Nephron (organoid): ENCODE measurements around the gene CDC42SE2.

ENCODE experiments used
- H3K27ac Mint-ChIP-seq, 3 experiments: 2 replicates each; pipeline ENCODE4 v1.8.0; 2020; ENCODE audit warnings: mixed read lengths in 3 of 3, mild to moderate bottlenecking in 2 of 3, moderate library complexity in 1 of 3
- H3K27me3 Mint-ChIP-seq: 2 replicates; pipeline ENCODE4 v1.8.0; 2021; ENCODE audit warnings: low read depth, mild to moderate bottlenecking, moderate library complexity, mixed read lengths
- H3K36me3 Mint-ChIP-seq: 2 replicates; pipeline ENCODE4 v1.8.0; 2020; ENCODE audit warnings: low read depth, mixed read lengths
- H3K4me1 Mint-ChIP-seq: 2 replicates; pipeline ENCODE4 v1.8.0; 2020; ENCODE audit warnings: mixed read lengths
- H3K4me3 Mint-ChIP-seq, 3 experiments: 2 replicates each; pipeline ENCODE4 v1.8.0; 2020; ENCODE audit warnings: mild to moderate bottlenecking in 3 of 3, mixed read lengths in 3 of 3, moderate library complexity in 2 of 3
- H3K9me3 Mint-ChIP-seq: 2 replicates; pipeline ENCODE4 v1.8.0; 2020; ENCODE audit warnings: mixed read lengths
- CTCF ChIP-seq, 3 experiments: fragments of 200-600 bp; sonication (generic); IDR thresholded peaks; one replicate each; pipeline ENCODE4 v1.5.0; 2021; ENCODE audit warnings: antibody characterized with exemption in 3 of 3; ENCODE audit not compliant: unreplicated experiment in 3 of 3

Gene CDC42SE2

GRCh38 chr5:131384173-131384572 is 120.3 kb downstream of the CDC42SE2 start:
- Mint-ChIP-seq H3K27me3 (no peaks in the 10 kb centered on the region), H3K4me3 (no peak overlapping the region), H3K9me3 (no peaks in the 10 kb centered on the region), H3K36me3 (no peaks in the 10 kb centered on the region), H3K4me1 (peaks cover 17% of the 10 kb centered on the region), H3K27ac (no peak overlapping the region)
- TF ChIP-seq CTCF (IDR thresholded peaks at IDR 0.05; ENCODE audit: unreplicated experiment in 3 of 3): no peak

GRCh38 chr5:131384616-131385214 is 120.9 kb downstream of the CDC42SE2 start:
- H3K27ac Mint-ChIP-seq: no peak overlapping the region
- H3K9me3 Mint-ChIP-seq: no peaks in the 10 kb centered on the region
- H3K27me3 Mint-ChIP-seq: no peaks in the 10 kb centered on the region
- H3K36me3 Mint-ChIP-seq: peaks cover 2% of the 10 kb centered on the region
- no peak for TF ChIP-seq CTCF (IDR thresholded peaks at IDR 0.05; ENCODE audit: unreplicated experiment in 3 of 3)
- H3K4me1 Mint-ChIP-seq: peaks cover 16% of the 10 kb centered on the region
- H3K4me3 Mint-ChIP-seq: no peak overlapping the region

- no peaks in the 10 kb centered on the region for H3K9me3 Mint-ChIP-seq
- TF ChIP-seq CTCF (IDR thresholded peaks at IDR 0.05; ENCODE audit: unreplicated experiment in 3 of 3): no peak
Measured at GRCh38 chr5:131386124-131386523, 122.3 kb downstream of the CDC42SE2 start.

GRCh38 chr5:131386779-131387178 is 122.9 kb downstream of the CDC42SE2 start:
- no peak overlapping the region for H3K4me3 Mint-ChIP-seq
- H3K9me3 Mint-ChIP-seq: no peaks in the 10 kb centered on the region
- H3K27ac Mint-ChIP-seq: peak overlapping the region; percentile 31 to 86 (median 33)
- peaks cover 18% of the 10 kb centered on the region for H3K36me3 Mint-ChIP-seq
- no peak for TF ChIP-seq CTCF (IDR thresholded peaks at IDR 0.05; ENCODE audit: unreplicated experiment in 3 of 3)
- peaks cover 7% of the 10 kb centered on the region for H3K4me1 Mint-ChIP-seq
- no peaks in the 10 kb centered on the region for H3K27me3 Mint-ChIP-seq

More at GRCh38 chr5:131386124-131386523, 122.3 kb downstream of the CDC42SE2 start:
- Mint-ChIP-seq H3K27ac (peak overlapping the region in 2 of 3 experiments; percentile 31 to 86), H3K4me1 (peaks cover 11% of the 10 kb centered on the region), H3K4me3 (no peak overlapping the region), H3K27me3 (no peaks in the 10 kb centered on the region), H3K36me3 (peaks cover 14% of the 10 kb centered on the region)

GRCh38 chr5:131387255-131387654 is 123.4 kb downstream of the CDC42SE2 start:
- peaks cover 6% of the 10 kb centered on the region for H3K4me1 Mint-ChIP-seq
- peaks cover 22% of the 10 kb centered on the region for H3K36me3 Mint-ChIP-seq
- H3K4me3 Mint-ChIP-seq: no peak overlapping the region
- no peak for TF ChIP-seq CTCF (IDR thresholded peaks at IDR 0.05; ENCODE audit: unreplicated experiment in 3 of 3)
- peak overlapping the region in 2 of 3 experiments; percentile 31 to 86 for H3K27ac Mint-ChIP-seq
- no peaks in the 10 kb centered on the region for H3K9me3 Mint-ChIP-seq
- no peaks in the 10 kb centered on the region for H3K27me3 Mint-ChIP-seq
